WTC11 (cell line): Measurements from ENCODE around the gene CCSER1.

ENCODE experiments used
- CREB1 ChIP-seq: sonication (generic); formaldehyde crosslinking; IDR thresholded peaks from 2 replicates; pipeline ENCODE4 v1.8.0; 2023; ENCODE audit warnings: mild to moderate bottlenecking, missing genetic modification reagents
- CTCF ChIP-seq: fragments of 200-600 bp; IDR thresholded peaks from 2 replicates; pipeline ENCODE4 v1.8.0; 2022; ENCODE audit warnings: antibody characterized with exemption
- E2F4 ChIP-seq: sonication (generic); formaldehyde crosslinking; IDR thresholded peaks from 2 replicates; pipeline ENCODE4 v1.8.1; 2022; ENCODE audit warnings: low read depth, mild to moderate bottlenecking, moderate library complexity, missing genetic modification reagents, borderline replicate concordance
- ELF4 ChIP-seq: sonication (generic); formaldehyde crosslinking; IDR thresholded peaks from 2 replicates; pipeline ENCODE4 v1.8.1; 2022; ENCODE audit warnings: low read depth, mild to moderate bottlenecking, moderate library complexity, missing genetic modification reagents
- GABPB1 ChIP-seq: sonication (generic); formaldehyde crosslinking; IDR thresholded peaks from 2 replicates; pipeline ENCODE4 v1.8.1; 2023; ENCODE audit warnings: mild to moderate bottlenecking, missing genetic modification reagents
- MAX ChIP-seq: sonication (generic); formaldehyde crosslinking; IDR thresholded peaks from 2 replicates; pipeline ENCODE4 v1.8.0; 2022; ENCODE audit warnings: mild to moderate bottlenecking, missing genetic modification reagents
- MXD4 ChIP-seq: fragments of 250-450 bp; sonication (Bioruptor Pico); IDR thresholded peaks from 2 replicates; pipeline ENCODE4 v1.8.0; 2021; ENCODE audit warnings: mild to moderate bottlenecking, moderate library complexity, borderline replicate concordance
- TEAD4 ChIP-seq: sonication (generic); formaldehyde crosslinking; IDR thresholded peaks from 2 replicates; pipeline ENCODE4 v1.8.0; 2022; ENCODE audit warnings: mild to moderate bottlenecking, missing genetic modification reagents
- TP53 ChIP-seq: sonication (generic); formaldehyde crosslinking; IDR thresholded peaks from 2 replicates; pipeline ENCODE4 v1.8.1; 2023; ENCODE audit warnings: mild to moderate bottlenecking, missing genetic modification reagents
- ZNF121 ChIP-seq: sonication (generic); formaldehyde crosslinking; IDR thresholded peaks from 2 replicates; pipeline ENCODE4 v1.8.0; 2023; ENCODE audit warnings: missing genetic modification reagents
- ZNF138 ChIP-seq: sonication (generic); formaldehyde crosslinking; conservative IDR thresholded peaks from 2 replicates; pipeline ENCODE4 v1.8.1; 2022; ENCODE audit warnings: mild to moderate bottlenecking, moderate library complexity, missing genetic modification reagents
- ZNF423 ChIP-seq: fragments of 250-450 bp; sonication (Bioruptor Pico); IDR thresholded peaks from 2 replicates; pipeline ENCODE4 v2.1.2; 2022; ENCODE audit warnings: mild to moderate bottlenecking, moderate library complexity
- TF ChIP-seq, protein P1 (sequence below): sonication (generic); formaldehyde crosslinking; conservative IDR thresholded peaks from 2 replicates; pipeline ENCODE4 v1.8.1; 2023; ENCODE audit warnings: mild to moderate bottlenecking, low read depth, missing genetic modification reagents, moderate library complexity
- TF ChIP-seq, protein P2 (sequence below): sonication (generic); formaldehyde crosslinking; IDR thresholded peaks from 2 replicates; pipeline ENCODE4 v1.8.0; 2022; ENCODE audit warnings: mild to moderate bottlenecking, missing genetic modification reagents

DNA sequence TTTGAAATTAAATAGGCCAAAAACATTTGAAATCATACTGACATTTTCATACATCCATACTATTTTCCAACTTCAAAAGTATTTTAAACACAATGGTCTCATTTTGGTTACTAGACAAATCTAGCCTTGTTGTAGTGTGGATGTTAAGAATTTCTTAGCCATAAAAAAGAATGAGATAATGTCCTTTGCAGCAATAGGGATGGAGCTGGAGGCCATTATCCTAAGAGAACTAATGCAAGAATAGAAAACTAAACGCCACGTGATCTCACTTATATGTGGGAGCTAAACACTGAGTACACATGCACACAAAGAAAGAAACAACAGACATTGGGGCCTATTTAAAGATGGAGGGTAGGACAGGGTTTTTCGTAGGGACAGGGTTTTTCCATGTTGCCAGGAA is 153.8 kb downstream of the CCSER1 start:
- no peak for TF ChIP-seq ZNF121 (CRISPR knock-in tag)
- TF ChIP-seq, protein P1, sequence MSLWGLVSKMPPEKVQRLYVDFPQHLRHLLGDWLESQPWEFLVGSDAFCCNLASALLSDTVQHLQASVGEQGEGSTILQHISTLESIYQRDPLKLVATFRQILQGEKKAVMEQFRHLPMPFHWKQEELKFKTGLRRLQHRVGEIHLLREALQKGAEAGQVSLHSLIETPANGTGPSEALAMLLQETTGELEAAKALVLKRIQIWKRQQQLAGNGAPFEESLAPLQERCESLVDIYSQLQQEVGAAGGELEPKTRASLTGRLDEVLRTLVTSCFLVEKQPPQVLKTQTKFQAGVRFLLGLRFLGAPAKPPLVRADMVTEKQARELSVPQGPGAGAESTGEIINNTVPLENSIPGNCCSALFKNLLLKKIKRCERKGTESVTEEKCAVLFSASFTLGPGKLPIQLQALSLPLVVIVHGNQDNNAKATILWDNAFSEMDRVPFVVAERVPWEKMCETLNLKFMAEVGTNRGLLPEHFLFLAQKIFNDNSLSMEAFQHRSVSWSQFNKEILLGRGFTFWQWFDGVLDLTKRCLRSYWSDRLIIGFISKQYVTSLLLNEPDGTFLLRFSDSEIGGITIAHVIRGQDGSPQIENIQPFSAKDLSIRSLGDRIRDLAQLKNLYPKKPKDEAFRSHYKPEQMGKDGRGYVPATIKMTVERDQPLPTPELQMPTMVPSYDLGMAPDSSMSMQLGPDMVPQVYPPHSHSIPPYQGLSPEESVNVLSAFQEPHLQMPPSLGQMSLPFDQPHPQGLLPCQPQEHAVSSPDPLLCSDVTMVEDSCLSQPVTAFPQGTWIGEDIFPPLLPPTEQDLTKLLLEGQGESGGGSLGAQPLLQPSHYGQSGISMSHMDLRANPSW (CRISPR knock-in tag) = no peak
- TF ChIP-seq GABPB1 (CRISPR knock-in tag) = no peak
- TF ChIP-seq, protein P2, sequence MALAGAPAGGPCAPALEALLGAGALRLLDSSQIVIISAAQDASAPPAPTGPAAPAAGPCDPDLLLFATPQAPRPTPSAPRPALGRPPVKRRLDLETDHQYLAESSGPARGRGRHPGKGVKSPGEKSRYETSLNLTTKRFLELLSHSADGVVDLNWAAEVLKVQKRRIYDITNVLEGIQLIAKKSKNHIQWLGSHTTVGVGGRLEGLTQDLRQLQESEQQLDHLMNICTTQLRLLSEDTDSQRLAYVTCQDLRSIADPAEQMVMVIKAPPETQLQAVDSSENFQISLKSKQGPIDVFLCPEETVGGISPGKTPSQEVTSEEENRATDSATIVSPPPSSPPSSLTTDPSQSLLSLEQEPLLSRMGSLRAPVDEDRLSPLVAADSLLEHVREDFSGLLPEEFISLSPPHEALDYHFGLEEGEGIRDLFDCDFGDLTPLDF (CRISPR knock-in tag) = no peak
- TF ChIP-seq CTCF = no peak
- TF ChIP-seq TP53 = no peak
- TF ChIP-seq CREB1 (CRISPR knock-in tag) = no peak
- no peak for TF ChIP-seq ELF4 (CRISPR knock-in tag)
- no peak for TF ChIP-seq ZNF423
- no peak for TF ChIP-seq MXD4
- no peak for TF ChIP-seq MAX
- no peak for TF ChIP-seq E2F4 (CRISPR knock-in tag)
- no peak for TF ChIP-seq TEAD4 (CRISPR knock-in tag)
- no peak for TF ChIP-seq ZNF138 (CRISPR knock-in tag)
